GM23248 (cell line): Measurements from ENCODE around the gene KLC1.

ENCODE experiments used
- EZH2 ChIP-seq: fragments of 200-600 bp; sonication (generic); IDR thresholded peaks from 2 replicates; pipeline ENCODE4 v1.6.1; 2018; ENCODE audit warnings: antibody characterized with exemption, mild to moderate bottlenecking; ENCODE audit not compliant: insufficient read depth, poor library complexity, severe bottlenecking
- EZH2phosphoT487 ChIP-seq: fragments of 200-600 bp; sonication (generic); IDR thresholded peaks from 2 replicates; pipeline ENCODE4 v1.6.1; 2018; ENCODE audit warnings: antibody characterized with exemption, moderate library complexity, mild to moderate bottlenecking, low read depth; ENCODE audit not compliant: insufficient read depth

- TF ChIP-seq EZH2 (no peak), EZH2phosphoT487 (no peak)
Measured at GRCh38 chr14:103704708-103705107, 75.7 kb downstream of the KLC1 start.
